Keratinocyte (primary cell): ENCODE results near the gene RBM38. TPM values are rescaled to one million over a fixed set of nuclear protein-coding genes. Genes with fewer than 3 reads are reported as not detected.
"Not testable (repeated sequence)": the region's sequence is repeated elsewhere in the genome, so short reads cannot be mapped to it uniquely, and the experiment has no call there.

Source experiments
- DNase-seq: peaks from one replicate; pipeline ENCODE4 v3.0.0-alpha.2; 2011; ENCODE audit warnings: low read depth, missing footprints, low spot score
- FAIRE-seq: peaks from 2 replicates; lab custom pipeline; 2011; peaks lifted over from hg19 to GRCh38; lab: Jason Lieb, UNC
- H2AFZ ChIP-seq: 2 replicates; pipeline ENCODE4 v1.6.0; 2012; ENCODE audit warnings: low read length, control low read depth, inconsistent platforms; ENCODE audit not compliant: control insufficient read depth
- H3K27ac ChIP-seq: 2 replicates; pipeline ENCODE4 v1.5.1; 2011; ENCODE audit warnings: low read length; ENCODE audit not compliant: control insufficient read depth, insufficient read depth
- H3K27me3 ChIP-seq: 3 replicates; pipeline ENCODE4 v1.6.0; 2011; ENCODE audit warnings: low read length; ENCODE audit not compliant: control insufficient read depth, insufficient read depth; ENCODE audit errors: extremely low read depth
- H3K36me3 ChIP-seq, 2 experiments: 2 replicates in 1 of 2; 3 replicates in 1 of 2; pipeline ENCODE4 v1.5.1; 2011; ENCODE audit warnings: low read length in 2 of 2, mild to moderate bottlenecking in 1 of 2; ENCODE audit not compliant: control insufficient read depth in 2 of 2, insufficient read depth in 2 of 2; ENCODE audit errors: extremely low read depth in 1 of 2
- H3K4me1 ChIP-seq: 3 replicates; pipeline ENCODE4 v1.5.1; 2011; ENCODE audit warnings: low read length; ENCODE audit not compliant: control insufficient read depth, insufficient read depth; ENCODE audit errors: extremely low read depth
- H3K4me2 ChIP-seq: 3 replicates; pipeline ENCODE4 v1.6.0; 2011; ENCODE audit warnings: low read depth, low read length; ENCODE audit not compliant: control insufficient read depth, insufficient read depth; ENCODE audit errors: extremely low read depth
- H3K4me3 ChIP-seq, 3 experiments: fragments of 200-600 bp in 1 of 3; sonication (generic) in 1 of 3; 2 replicates in 2 of 3; 3 replicates in 1 of 3; pipeline ENCODE4 v1.5.1; 2011 to 2016; ENCODE audit warnings: low read length in 3 of 3, mild to moderate bottlenecking in 3 of 3, control low read depth in 2 of 3, inconsistent platforms in 1 of 3, low read depth in 1 of 3, mixed read lengths in 1 of 3, mixed run types in 1 of 3, moderate library complexity in 1 of 3; ENCODE audit not compliant: control insufficient read depth in 2 of 3, insufficient read depth in 2 of 3; ENCODE audit errors: extremely low read depth in 1 of 3
- H3K79me2 ChIP-seq: 2 replicates; pipeline ENCODE4 v1.6.0; 2012; ENCODE audit warnings: low read length; ENCODE audit not compliant: control insufficient read depth, insufficient read depth
- H3K9ac ChIP-seq: 3 replicates; pipeline ENCODE4 v1.6.0; 2011; ENCODE audit warnings: low read length; ENCODE audit not compliant: control insufficient read depth, insufficient read depth; ENCODE audit errors: extremely low read depth
- H3K9me1 ChIP-seq: 3 replicates; pipeline ENCODE4 v1.6.0; 2011; ENCODE audit warnings: low read length; ENCODE audit not compliant: control insufficient read depth, insufficient read depth; ENCODE audit errors: extremely low read depth
- H3K9me3 ChIP-seq: 2 replicates; pipeline ENCODE4 v1.5.1; 2012; ENCODE audit warnings: low read depth, low read length; ENCODE audit not compliant: control insufficient read depth
- H4K20me1 ChIP-seq: 3 replicates; pipeline ENCODE4 v1.6.0; 2011; ENCODE audit warnings: low read length; ENCODE audit not compliant: control insufficient read depth, insufficient read depth; ENCODE audit errors: extremely low read depth
- CTCF ChIP-seq, 3 experiments: IDR thresholded peaks in 1 of 3; conservative IDR thresholded peaks in 1 of 3; optimal IDR thresholded peaks in 1 of 3; 2 replicates in 2 of 3; 3 replicates in 1 of 3; pipeline versions ENCODE3 to v1.5.1; 2011; ENCODE audit warnings: low read length in 3 of 3, mild to moderate bottlenecking in 3 of 3, moderate library complexity in 2 of 3, control low read depth in 1 of 3, inconsistent platforms in 1 of 3; ENCODE audit not compliant: insufficient read depth in 2 of 3; ENCODE audit errors: extremely low read depth in 1 of 3
- EZH2 ChIP-seq: IDR thresholded peaks from one replicate; pipeline ENCODE4 v1.6.1; 2012; ENCODE audit warnings: inconsistent platforms, mild to moderate bottlenecking, low read length, moderate library complexity
- dilution Hi-C: fragments of 300-500 bp; cut with MboI; formaldehyde crosslinking; loops from one replicate; pipeline ENCODE4 v1.7.0; 2020; ENCODE audit warnings: low sequenced_read_pairs; ENCODE audit not compliant: extremely low pct_ligation_motif_present
- polyA plus RNA-seq, 5 experiments: library from polyadenylated mRNA; depleted of rRNA in 3 of 5; stranded (reverse) in 3 of 5; stranded (forward) in 1 of 5; unstranded in 1 of 5; fragments of >200 nt; gene quantifications; 1 replicate in 1 of 5; 2 replicates in 3 of 5; 3 replicates in 1 of 5; pipeline versions ENCODE4 v1.2.1 to v1.2.3, GENCODE V29; 2011 to 2012; ENCODE audit warnings: missing spikeins in 2 of 5, low read depth in 1 of 5, low replicate concordance in 1 of 5

RBM38 gene
- polyA plus RNA-seq, 1 donor (not counting 4 experiments of a cell fraction or from before 2014, with no cell fraction given) = 5.1 TPM

GRCh38 chr20:57429580-57430200 lies 38.5 kb downstream of the RBM38 start:
- no peaks in the 10 kb centered on the region for H3K4me1 ChIP-seq
- H2AFZ ChIP-seq = no peak overlapping the region
- H3K9ac ChIP-seq = no peak overlapping the region
- no peak for DNase-seq
- FAIRE-seq = no peak
- H3K36me3 ChIP-seq = no peaks in the 10 kb centered on the region
- no peaks in the 10 kb centered on the region for H3K9me3 ChIP-seq
- H3K79me2 ChIP-seq = no peaks in the 10 kb centered on the region
- H3K27me3 ChIP-seq = peaks cover 27% of the 10 kb centered on the region
- H3K9me1 ChIP-seq = no peaks in the 10 kb centered on the region
- no peak overlapping the region for H3K4me3 ChIP-seq
- H4K20me1 ChIP-seq = no peaks in the 10 kb centered on the region
- TF ChIP-seq CTCF (optimal IDR thresholded peaks at IDR 0.05 in 1 of 3, IDR thresholded peaks at IDR 0.05 in 1 of 3, conservative IDR thresholded peaks at IDR 0.05 in 1 of 3; ENCODE audit: extremely low read depth in 1 of 3, insufficient read depth in 2 of 3, low read length in 3 of 3) = no peak
- no peak for TF ChIP-seq EZH2
- no peak overlapping the region for H3K4me2 ChIP-seq
- H3K27ac ChIP-seq = no peak overlapping the region
- dilution Hi-C loops = no loop called here

GRCh38 chr20:57430201-57430596 lies 39.0 kb downstream of the RBM38 start:
- H3K9ac ChIP-seq, H3K9me1 ChIP-seq, H3K36me3 ChIP-seq, dilution Hi-C loops, FAIRE-seq, H4K20me1 ChIP-seq, DNase-seq, H3K9me3 ChIP-seq, H3K4me1 ChIP-seq, H3K4me3 ChIP-seq, H2AFZ ChIP-seq, H3K27ac ChIP-seq, H3K4me2 ChIP-seq, H3K79me2 ChIP-seq: not testable (repeated sequence)
- peaks cover 30% of the 10 kb centered on the region for H3K27me3 ChIP-seq

DNA sequence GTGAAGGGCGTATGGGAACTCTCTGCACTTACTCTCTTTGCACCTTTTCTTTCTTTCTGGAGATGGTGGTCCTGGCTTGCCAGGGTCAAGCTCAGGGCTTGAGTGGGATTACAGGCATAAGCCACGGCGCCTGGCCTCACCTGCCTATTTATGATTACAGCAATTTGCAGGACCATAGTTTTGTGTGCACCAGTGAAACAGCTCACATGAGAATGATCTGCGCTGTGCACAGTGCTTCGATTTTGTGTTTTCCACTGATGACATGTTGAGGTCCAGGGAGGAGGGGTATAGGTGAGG lies 40.3 kb downstream of the RBM38 start:
- dilution Hi-C loops = no loop called here
- H3K79me2 ChIP-seq = no peaks in the 10 kb centered on the region
- no peak overlapping the region for H3K4me2 ChIP-seq
- H4K20me1 ChIP-seq = peaks cover 6% of the 10 kb centered on the region
- no peak overlapping the region for H3K9ac ChIP-seq
- H3K9me3 ChIP-seq = no peaks in the 10 kb centered on the region
- no peak overlapping the region for H2AFZ ChIP-seq
- no peak for DNase-seq
- TF ChIP-seq CTCF (optimal IDR thresholded peaks at IDR 0.05 in 1 of 3, IDR thresholded peaks at IDR 0.05 in 1 of 3, conservative IDR thresholded peaks at IDR 0.05 in 1 of 3; ENCODE audit: extremely low read depth in 1 of 3, insufficient read depth in 2 of 3, low read length in 3 of 3) (no peak), EZH2 (no peak)
- H3K36me3 ChIP-seq = no peaks in the 10 kb centered on the region
- H3K27ac ChIP-seq = no peak overlapping the region
- H3K4me3 ChIP-seq = no peak overlapping the region
- H3K4me1 ChIP-seq = peaks cover 9% of the 10 kb centered on the region
- H3K27me3 ChIP-seq = peaks cover 30% of the 10 kb centered on the region
- no peaks in the 10 kb centered on the region for H3K9me1 ChIP-seq
- no peak for FAIRE-seq
